Neural cell (in vitro differentiated cells): Measurements from ENCODE around the gene SUGCT.

Experiments used
- EP300 ChIP-seq: fragments of 450-650 bp; conservative IDR thresholded peaks from 2 replicates; pipeline ENCODE4 v1.6.1; 2014; ENCODE audit warnings: antibody characterized with exemption, mild to moderate bottlenecking, moderate library complexity; ENCODE audit not compliant: poor library complexity, severe bottlenecking
- EZH2 ChIP-seq: fragments of 200-600, 300-800 bp; shearing (Covaris generic), sonication (generic); IDR thresholded peaks from 2 replicates; pipeline ENCODE4 v1.6.1; 2014; ENCODE audit warnings: antibody characterized with exemption, low read length, borderline replicate concordance, mild to moderate bottlenecking; ENCODE audit not compliant: insufficient read depth, poor library complexity, severe bottlenecking
- MXI1 ChIP-seq: fragments of 450-650 bp; conservative IDR thresholded peaks from 2 replicates; pipeline ENCODE4 v1.6.1; 2014; ENCODE audit warnings: antibody characterized with exemption, mild to moderate bottlenecking; ENCODE audit not compliant: poor library complexity, severe bottlenecking
- POLR2AphosphoS5 ChIP-seq: IDR thresholded peaks from 2 replicates; pipeline ENCODE4 v1.6.1; 2012
- RAD21 ChIP-seq: fragments of 450-650 bp; conservative IDR thresholded peaks from 2 replicates; pipeline ENCODE4 v1.6.1; 2014; ENCODE audit warnings: antibody characterized with exemption, mild to moderate bottlenecking, moderate library complexity
- SMC3 ChIP-seq: fragments of 450-650 bp; conservative IDR thresholded peaks from 2 replicates; pipeline ENCODE4 v1.6.1; 2014; ENCODE audit warnings: antibody characterized with exemption, mild to moderate bottlenecking, moderate library complexity; ENCODE audit not compliant: poor library complexity
- TAF1 ChIP-seq: IDR thresholded peaks from 2 replicates; pipeline ENCODE4 v1.6.1; 2012; ENCODE audit warnings: low read depth
- TF ChIP-seq, protein P1 (sequence below): fragments of 450-650 bp; IDR thresholded peaks from 2 replicates; pipeline ENCODE4 v1.5.1; 2014; ENCODE audit warnings: antibody characterized with exemption, mild to moderate bottlenecking, moderate library complexity; ENCODE audit not compliant: poor library complexity, severe bottlenecking
- TF ChIP-seq, protein P2 (sequence below): IDR thresholded peaks from 2 replicates; pipeline ENCODE4 v1.6.1; 2012; ENCODE audit warnings: borderline replicate concordance

DNA sequence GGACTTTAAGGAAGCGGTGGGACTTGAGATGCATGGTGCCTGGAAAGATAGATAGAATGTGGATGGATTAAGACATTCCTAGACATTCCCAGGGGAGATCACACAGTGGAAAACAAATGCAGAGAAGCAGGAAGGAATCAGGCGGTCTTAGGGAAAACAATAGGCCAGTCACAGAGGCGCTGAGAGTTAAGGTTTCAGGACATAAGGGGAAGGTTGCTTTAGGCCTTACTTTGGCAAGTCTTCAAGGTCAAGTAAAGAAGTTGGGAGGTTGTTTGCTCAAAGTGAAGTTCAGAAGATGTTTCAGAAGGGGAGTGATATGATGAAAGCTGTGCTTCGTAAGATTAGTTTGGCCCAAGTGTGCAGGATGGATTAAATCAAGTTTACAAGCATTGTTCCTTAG is 109.4 kb downstream of the SUGCT start:
- TF ChIP-seq, protein P1, sequence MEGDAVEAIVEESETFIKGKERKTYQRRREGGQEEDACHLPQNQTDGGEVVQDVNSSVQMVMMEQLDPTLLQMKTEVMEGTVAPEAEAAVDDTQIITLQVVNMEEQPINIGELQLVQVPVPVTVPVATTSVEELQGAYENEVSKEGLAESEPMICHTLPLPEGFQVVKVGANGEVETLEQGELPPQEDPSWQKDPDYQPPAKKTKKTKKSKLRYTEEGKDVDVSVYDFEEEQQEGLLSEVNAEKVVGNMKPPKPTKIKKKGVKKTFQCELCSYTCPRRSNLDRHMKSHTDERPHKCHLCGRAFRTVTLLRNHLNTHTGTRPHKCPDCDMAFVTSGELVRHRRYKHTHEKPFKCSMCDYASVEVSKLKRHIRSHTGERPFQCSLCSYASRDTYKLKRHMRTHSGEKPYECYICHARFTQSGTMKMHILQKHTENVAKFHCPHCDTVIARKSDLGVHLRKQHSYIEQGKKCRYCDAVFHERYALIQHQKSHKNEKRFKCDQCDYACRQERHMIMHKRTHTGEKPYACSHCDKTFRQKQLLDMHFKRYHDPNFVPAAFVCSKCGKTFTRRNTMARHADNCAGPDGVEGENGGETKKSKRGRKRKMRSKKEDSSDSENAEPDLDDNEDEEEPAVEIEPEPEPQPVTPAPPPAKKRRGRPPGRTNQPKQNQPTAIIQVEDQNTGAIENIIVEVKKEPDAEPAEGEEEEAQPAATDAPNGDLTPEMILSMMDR = no peak
- TF ChIP-seq SMC3 (no peak), EZH2 (no peak), EP300 (no peak), POLR2AphosphoS5 (no peak), TAF1 (no peak), MXI1 (no peak), RAD21 (no peak)
- TF ChIP-seq, protein P2, sequence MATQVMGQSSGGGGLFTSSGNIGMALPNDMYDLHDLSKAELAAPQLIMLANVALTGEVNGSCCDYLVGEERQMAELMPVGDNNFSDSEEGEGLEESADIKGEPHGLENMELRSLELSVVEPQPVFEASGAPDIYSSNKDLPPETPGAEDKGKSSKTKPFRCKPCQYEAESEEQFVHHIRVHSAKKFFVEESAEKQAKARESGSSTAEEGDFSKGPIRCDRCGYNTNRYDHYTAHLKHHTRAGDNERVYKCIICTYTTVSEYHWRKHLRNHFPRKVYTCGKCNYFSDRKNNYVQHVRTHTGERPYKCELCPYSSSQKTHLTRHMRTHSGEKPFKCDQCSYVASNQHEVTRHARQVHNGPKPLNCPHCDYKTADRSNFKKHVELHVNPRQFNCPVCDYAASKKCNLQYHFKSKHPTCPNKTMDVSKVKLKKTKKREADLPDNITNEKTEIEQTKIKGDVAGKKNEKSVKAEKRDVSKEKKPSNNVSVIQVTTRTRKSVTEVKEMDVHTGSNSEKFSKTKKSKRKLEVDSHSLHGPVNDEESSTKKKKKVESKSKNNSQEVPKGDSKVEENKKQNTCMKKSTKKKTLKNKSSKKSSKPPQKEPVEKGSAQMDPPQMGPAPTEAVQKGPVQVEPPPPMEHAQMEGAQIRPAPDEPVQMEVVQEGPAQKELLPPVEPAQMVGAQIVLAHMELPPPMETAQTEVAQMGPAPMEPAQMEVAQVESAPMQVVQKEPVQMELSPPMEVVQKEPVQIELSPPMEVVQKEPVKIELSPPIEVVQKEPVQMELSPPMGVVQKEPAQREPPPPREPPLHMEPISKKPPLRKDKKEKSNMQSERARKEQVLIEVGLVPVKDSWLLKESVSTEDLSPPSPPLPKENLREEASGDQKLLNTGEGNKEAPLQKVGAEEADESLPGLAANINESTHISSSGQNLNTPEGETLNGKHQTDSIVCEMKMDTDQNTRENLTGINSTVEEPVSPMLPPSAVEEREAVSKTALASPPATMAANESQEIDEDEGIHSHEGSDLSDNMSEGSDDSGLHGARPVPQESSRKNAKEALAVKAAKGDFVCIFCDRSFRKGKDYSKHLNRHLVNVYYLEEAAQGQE = no peak
